Stimulated activated CD8-positive, alpha-beta memory T cell treated with anti-CD3 and anti-CD28 coated beads, Interleukin-12 subunit alpha, Interleukin-12 subunit beta, amount 100 ng/mL, for 24 hours (primary cell): ENCODE data around the gene DCUN1D2.
"Not testable (repeated sequence)": the region's sequence is repeated elsewhere in the genome, so short reads cannot be mapped to it uniquely, and the experiment has no call there.

Source experiments
- DNase-seq: peaks from one replicate; pipeline ENCODE4 v3.0.0-alpha.2; 2020; ENCODE audit errors: extremely low read depth

Gene DCUN1D2

DNA sequence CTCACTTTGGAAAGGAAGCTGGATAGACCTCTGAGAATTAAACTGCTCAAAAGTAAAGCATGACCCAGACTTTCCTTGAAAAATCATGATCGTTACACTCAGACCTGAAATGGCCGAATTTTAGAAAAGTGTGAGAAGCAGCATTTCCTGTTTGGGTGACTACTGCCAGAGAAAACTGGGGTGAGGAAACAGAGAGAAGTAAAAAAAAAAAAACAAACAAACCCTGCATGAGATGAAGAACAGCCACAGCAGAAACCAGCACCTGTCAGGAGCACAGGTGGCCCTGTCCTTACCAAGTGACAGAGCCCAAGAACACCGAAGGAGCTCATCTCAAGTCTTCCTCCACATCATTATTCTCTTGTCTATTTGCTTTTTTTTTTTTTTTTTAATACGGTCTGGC is 25.2 kb downstream of the DCUN1D2 start:
- DNase-seq, result no peak

GRCh38 chr13:113464476-113464875 is 26.0 kb downstream of the DCUN1D2 start:
- no peak for DNase-seq

DNA sequence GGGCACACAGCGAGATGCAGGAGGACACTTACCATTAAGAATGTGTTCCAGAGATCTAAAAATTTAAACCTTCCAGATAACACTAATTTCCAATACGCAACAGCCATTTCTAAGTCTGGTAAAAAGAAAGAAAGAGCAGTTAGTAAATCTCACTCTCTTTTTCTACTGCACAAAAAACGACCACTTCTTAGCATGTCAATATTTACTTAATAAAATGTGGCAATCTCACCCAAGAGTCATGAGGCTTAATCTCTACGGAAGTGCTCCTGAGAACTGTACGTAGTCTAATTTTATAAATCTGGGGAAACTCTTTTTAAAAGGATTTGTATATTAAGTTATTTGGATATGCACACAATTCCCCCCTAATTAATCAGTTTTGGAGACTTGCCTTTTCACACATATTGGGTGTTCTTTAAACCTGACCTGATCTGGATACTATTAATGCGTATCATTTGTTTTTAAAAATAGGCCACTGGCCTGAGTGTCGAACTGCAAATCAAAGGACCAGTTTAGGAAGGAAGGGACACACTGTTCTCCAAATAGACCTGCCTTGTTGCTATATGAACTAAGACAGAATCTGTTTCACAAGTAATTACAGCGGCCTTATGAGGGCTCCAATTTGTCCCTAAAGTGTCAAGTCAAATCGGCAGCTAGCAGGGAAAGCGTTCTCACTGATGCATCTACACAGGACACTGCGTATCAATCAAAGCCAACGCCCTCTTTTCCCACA is 29.3 kb downstream of the DCUN1D2 start:
- no peak for DNase-seq

GRCh38 chr13:113460599-113460998 is 29.9 kb downstream of the DCUN1D2 start:
- no peak for DNase-seq

DNA sequence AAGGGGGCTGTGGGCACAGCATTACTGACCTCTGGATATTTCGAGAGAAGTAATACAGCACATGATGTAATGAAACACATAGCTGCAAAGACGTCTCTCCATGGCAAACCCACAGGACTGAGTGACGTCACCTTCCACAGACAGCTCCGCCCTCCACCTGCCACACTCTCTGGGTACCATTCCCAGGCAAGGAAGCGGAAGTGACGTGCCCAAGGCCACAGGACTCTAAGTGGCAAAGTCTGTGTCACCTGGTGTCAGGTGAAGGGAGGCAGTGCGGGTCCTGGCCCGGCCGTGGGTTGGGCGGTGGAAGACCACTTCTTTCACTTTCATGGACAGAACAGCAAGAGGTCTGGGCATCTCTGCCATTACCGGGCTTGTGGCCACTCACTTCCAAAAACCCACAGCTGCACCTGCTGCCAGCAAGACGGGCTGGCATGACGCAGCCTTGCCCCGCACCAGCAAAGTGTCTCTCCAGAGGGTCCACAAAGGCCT is 30.4 kb downstream of the DCUN1D2 start:
- no peak for DNase-seq

GRCh38 chr13:113458253-113459065 is 32.1 kb downstream of the DCUN1D2 start:
- DNase-seq, result no peak

GRCh38 chr13:113457510-113457909 is 33.0 kb downstream of the DCUN1D2 start:
- no peak for DNase-seq

DNA sequence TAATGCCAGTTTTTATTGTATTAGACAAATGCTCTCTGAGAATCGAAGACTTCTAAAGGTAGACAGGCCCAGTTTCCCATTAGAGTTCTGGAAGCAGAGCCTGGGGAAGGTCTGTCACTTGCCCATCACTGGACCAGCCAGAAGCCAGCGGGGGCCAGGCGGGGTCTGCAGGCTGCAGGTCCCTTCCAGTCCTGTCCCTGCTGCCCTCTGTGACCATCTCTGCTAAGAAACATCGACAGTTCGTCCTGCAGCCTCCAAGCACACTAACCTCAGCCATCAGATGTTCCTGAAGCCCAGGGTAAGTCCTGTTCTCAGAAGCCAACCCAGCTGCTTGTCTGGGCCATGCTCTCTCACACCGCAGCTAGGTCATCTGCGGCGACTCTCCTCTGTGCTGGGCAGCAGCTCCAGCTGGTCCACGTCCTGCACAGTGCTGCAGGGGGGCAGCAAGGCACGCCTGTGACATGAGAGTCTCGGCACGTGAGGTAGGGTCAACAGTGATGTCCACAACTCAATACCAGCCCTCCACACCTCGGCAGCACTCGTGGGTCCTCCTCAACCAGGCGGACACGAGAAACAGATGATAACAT is 34.3 kb downstream of the DCUN1D2 start:
- DNase-seq, result no peak

DNA sequence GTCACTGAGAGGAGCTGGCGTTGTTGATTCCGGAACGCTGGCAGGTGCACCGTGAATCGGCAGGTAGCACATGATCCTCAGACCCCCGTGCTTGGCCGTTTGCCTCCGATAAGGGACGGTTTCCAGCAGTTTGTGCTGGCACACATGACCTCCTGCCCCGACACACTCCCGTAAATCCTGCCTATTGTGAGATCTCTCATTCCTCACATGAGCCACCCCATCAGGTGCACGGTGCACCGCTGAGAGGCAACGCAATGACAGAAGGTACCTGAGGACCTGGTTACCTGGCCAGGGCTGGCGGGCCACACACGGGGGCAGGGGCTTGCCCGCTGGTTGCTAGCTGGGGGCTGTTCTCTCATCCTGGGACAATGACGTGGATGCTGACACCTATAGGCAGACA is 35.1 kb downstream of the DCUN1D2 start:
- DNase-seq, result no peak

- no peak for DNase-seq
Measured at GRCh38 chr13:113454936-113455335, 35.6 kb downstream of the DCUN1D2 start.

DNA sequence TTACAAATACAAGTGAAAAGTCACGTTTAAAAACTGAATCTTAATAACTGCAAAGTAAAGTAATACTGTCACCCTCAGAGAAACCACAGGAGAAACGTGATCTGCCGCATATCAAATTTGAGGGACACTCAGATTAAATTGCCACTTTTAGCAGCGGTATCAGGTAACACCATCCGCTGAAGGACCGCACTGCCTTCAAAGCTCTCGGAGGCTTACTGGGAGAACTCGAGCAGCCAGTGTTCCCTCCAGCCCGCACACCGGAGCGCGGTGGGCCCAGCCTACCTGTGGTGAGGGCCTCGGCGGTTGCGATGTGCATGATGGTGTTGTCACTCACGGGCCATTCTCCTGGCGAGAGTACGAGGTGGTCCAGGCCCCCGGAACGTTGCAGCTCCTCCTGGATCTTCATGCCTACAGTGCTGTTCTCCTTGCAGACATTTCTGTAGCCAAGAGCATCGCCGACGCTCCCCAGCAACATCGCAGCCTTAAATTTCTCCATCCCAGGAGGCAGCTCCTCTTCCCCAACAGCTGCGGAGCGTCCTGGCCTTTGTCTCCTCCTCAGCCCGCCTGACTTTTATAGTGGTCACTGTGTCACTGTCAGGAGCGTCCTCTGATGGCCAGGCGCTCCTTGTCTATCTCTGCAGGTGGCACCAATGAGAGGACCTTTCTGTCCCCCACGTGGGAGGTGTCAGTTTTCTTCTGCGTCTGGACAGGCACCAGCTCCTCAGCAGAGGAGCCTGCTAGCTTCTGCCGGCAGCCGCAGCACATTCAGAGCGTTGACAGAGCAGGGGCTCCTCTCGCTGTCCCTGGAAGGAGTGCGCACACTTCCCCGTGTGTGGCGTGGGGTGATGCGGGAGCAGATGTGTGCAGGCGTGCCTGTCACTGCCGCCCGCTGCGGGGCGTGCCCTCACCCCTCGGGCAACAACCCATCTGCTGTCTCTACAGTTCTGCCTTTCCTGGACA is 37.3 kb downstream of the DCUN1D2 start, which contains the start of gene ADPRHL1:
TSS of gene ADPRHL1 (minus strand) at position 547 of the 960 bp plus-strand sequence. CDS start at position 496, 51 bp downstream.
- DNase-seq, result no peak

- no peak for DNase-seq
Measured at GRCh38 chr13:113452466-113452865, 38.0 kb downstream of the DCUN1D2 start.

GRCh38 chr13:113451951-113452421 is 38.5 kb downstream of the DCUN1D2 start:
- DNase-seq, result no peak

GRCh38 chr13:113450861-113451620 is 39.5 kb downstream of the DCUN1D2 start:
- not testable (repeated sequence) for DNase-seq

GRCh38 chr13:113450348-113450744 is 40.2 kb downstream of the DCUN1D2 start:
- not testable (repeated sequence) for DNase-seq

DNA sequence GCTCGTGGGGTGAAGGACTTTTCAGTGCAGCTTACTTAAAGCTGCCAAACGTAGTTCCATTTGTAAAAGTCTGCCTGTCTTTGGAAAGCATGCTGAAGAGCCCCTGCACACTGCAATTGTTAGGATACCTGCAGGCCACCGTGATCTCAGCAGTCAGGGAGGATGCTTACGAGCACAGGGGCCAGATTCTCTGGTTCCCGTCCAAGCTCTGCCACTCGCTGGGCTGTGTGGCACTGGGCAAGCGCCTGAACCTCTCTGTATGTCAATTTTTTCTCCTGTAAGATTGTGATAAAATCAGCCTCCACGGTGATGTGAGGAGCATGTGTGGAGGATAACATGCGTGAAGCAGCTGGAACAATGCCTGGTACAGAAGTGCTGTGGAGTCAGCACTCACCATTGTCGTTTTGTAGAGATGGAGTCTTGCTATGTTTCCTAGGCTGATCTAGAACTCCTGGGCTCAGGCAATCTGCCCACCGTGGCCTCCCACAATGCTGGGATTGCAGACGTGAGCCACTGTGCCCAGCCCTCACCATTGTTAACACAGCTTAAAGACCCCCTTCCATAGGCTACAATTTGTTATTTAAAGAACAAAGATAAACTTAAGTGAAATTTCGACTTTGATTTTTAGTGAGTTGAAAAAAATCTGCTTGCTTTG is 40.7 kb downstream of the DCUN1D2 start:
- DNase-seq, result no peak

DNA sequence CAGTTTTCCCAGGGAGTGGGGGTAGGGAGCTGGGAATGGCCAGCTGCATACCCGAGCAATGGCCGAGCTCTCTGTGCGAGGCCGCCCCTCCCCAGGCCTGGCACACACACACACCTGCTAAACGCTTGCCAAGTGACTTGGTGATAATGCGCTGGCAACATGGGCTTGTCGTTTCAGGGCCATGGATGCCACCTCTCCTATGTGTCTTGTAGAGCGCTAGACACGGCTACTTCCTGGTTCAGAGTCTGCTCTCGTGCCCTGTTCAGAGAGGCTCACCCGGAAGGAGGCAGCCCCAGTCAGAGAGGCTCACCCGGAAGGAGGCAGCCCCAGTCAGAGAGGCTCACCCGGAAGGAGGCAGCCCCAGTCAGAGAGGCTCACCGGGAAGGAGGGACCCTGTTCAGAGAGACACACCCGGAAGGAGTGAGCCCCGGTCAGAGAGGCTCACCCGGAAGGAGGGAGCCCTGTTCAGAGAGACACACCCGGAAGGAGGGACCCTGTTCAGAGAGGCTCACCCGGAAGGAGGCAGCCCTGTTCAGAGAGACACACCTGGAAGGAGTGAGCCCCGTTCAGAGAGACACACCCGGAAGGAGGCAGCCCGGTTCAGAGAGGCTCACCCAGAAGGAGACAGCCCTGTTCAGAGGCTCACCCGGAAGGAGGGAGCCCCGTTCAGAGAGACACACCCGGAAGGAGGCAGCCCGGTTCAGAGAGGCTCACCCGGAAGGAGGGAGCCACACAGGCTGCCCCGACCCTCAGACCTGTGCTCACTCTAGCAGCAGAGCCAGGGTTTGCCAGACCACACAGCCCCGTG is 41.4 kb downstream of the DCUN1D2 start:
- no peak for DNase-seq

DNA sequence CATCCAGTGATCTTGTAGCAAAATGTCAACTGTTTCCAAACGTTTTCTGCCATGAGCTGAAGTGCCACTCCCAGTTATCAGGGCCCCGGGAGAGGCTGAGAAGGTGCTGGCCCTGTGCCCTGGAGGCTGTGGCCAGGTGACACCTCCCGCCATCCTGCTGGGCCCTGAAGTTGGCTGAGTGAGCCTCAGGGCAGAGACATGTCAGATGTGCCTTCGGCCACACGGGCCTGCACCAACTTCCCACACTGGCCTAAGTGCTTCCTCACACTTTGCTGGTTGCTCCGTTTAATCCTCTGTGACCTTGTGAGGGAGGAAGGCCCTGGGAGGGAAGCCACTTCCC is 42.0 kb downstream of the DCUN1D2 start:
- no peak for DNase-seq

- no peak for DNase-seq
Measured at GRCh38 chr13:113447596-113447995, 42.9 kb downstream of the DCUN1D2 start.
